ENCODE measurements around the gene BDH1.
"Not testable (repeated sequence)": the region's sequence is repeated elsewhere in the genome, so short reads cannot be mapped to it uniquely, and the experiment has no call there.

The BDH1 gene, protein sequence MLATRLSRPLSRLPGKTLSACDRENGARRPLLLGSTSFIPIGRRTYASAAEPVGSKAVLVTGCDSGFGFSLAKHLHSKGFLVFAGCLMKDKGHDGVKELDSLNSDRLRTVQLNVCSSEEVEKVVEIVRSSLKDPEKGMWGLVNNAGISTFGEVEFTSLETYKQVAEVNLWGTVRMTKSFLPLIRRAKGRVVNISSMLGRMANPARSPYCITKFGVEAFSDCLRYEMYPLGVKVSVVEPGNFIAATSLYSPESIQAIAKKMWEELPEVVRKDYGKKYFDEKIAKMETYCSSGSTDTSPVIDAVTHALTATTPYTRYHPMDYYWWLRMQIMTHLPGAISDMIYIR

GRCh38 chr3:197555281-197556261 is at the start of gene BDH1:
Gene BDH1, minus strand, starts transcription at chr3:197555968. Its CDS starts 9,525 bp downstream, at chr3:197546443.
- TF ChIP-seq CTCF (IDR thresholded peaks at IDR 0.05; ENCODE audit: low read length, missing control alignments): no peak
- peak within 1 kb of the TSS; percentile 84 for H3K4me3 ChIP-seq (replicated peaks; ENCODE audit: low read depth, low read length)
- no peak for DNase-seq (ENCODE audit: low read depth)

GRCh38 chr3:197603317-197603933 is 47.7 kb upstream of the BDH1 start:
- H3K4me3 ChIP-seq (replicated peaks; ENCODE audit: low read depth, low read length): no peak overlapping the region
- DNase-seq (ENCODE audit: low read depth): no peak
- TF ChIP-seq CTCF (IDR thresholded peaks at IDR 0.05; ENCODE audit: low read length, missing control alignments): no peak

GRCh38 chr3:197602351-197602750 is 46.6 kb upstream of the BDH1 start:
- not testable (repeated sequence) for DNase-seq (ENCODE audit: low read depth); H3K4me3 ChIP-seq (replicated peaks; ENCODE audit: low read depth, low read length)

- not testable (repeated sequence) for DNase-seq (ENCODE audit: low read depth); H3K4me3 ChIP-seq (replicated peaks; ENCODE audit: low read depth, low read length)
Measured at GRCh38 chr3:197601566-197601840, 45.7 kb upstream of the BDH1 start.

DNA sequence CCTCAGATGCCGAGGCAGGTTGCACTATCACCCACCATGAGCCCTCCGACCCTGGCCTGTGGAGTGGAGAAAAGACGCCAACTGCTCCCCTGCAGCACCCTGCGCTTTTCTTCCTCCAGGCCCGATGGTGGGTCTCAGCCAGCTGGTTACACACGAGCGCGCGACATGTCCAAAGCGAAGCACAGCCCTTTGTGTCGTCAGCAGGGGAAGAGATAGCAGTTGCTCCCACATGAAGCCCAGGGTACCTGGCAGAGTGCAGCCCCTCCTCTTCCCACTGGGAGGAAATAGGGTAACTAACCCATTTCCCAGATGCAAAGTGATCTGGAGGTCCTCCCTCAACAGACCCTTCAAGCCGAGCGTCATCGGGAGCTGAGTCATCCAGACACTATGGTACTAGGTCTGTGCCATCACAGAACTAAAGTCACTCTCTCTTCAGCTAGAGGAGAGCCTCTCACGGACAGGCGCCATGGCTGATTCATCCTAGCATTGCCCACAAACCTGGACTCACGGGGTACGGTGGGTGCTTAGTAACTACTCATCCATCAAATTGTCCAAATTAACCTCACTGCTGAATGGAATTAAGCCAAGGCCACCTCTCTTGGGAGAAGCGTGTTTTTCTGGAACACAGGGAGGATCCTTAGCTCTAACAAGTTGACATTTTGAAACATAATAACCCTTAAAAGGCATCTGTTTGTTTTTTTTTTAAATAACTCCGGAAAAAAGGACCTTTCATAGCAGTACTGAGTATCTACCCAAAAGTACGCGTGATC is 45.2 kb upstream of the BDH1 start:
- no peak overlapping the region for H3K4me3 ChIP-seq (replicated peaks; ENCODE audit: low read depth, low read length)
- no peak for TF ChIP-seq CTCF (IDR thresholded peaks at IDR 0.05; ENCODE audit: low read length, missing control alignments)
- peak; percentile 3 for DNase-seq (ENCODE audit: low read depth)

- peak; percentile 90 for TF ChIP-seq CTCF (IDR thresholded peaks at IDR 0.05; ENCODE audit: low read length, missing control alignments)
- DNase-seq (ENCODE audit: low read depth): peak; percentile 88
- no peak overlapping the region for H3K4me3 ChIP-seq (replicated peaks; ENCODE audit: low read depth, low read length)
Measured at GRCh38 chr3:197599089-197599765, 43.5 kb upstream of the BDH1 start.

DNA sequence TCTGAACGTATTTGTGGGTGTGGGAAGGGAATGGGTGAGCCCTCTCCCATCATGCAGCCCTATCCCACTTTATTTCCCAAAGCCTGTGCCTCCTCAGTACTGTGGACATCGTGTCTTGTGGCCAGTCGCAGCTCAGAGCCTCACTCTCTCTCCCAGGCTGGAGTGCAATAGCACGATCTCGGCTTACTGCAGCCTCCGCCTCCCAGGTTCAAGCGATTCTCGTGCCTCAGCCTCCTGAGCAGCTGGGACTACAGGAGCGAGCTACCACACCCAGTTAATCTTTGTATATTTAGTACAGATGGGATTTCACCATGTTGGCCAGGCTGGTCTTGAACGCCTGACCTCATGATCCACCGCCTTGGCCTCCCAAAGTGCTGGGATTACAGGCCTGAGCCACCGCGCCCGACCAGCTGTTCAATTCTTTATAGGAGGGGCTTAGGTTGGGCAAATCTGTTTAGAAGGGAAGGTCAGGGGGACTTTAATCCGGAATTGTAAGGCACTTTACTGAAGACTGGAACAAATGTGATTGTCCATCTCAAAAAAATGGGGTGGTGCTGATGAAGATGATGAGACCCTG is 42.7 kb upstream of the BDH1 start:
- no peak for DNase-seq (ENCODE audit: low read depth)
- H3K4me3 ChIP-seq (replicated peaks; ENCODE audit: low read depth, low read length): no peak overlapping the region
- no peak for TF ChIP-seq CTCF (IDR thresholded peaks at IDR 0.05; ENCODE audit: low read length, missing control alignments)
